ENCODE measurements around the gene DOK5.

Gene DOK5

DNA sequence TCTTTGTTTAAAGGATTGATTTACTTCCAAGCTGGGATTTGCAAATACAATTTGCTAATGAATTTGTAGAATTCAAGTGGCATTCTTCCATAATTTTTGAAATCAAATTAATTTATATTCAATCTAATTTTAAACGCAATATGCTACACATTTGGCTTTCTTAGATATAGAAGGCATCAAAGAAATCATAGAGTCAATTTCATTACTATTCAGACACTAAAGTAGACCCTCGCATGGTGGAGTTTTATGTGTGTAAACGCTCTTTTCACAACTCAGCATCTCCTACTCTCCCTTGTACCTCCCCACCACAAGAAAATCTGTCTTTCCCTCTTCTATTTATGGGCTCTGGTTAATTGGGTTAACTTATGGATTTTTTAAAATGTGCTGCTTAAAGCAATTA is 144.3 kb downstream of the DOK5 start:
- no peak for TF ChIP-seq CTCF (conservative IDR thresholded peaks at IDR 0.05; ENCODE audit: low read depth, low read length)
- H3K4me3 ChIP-seq (ENCODE audit: low read depth, low read length): no peak overlapping the region
- DNase-seq (ENCODE audit: low read depth): no peak

DNA sequence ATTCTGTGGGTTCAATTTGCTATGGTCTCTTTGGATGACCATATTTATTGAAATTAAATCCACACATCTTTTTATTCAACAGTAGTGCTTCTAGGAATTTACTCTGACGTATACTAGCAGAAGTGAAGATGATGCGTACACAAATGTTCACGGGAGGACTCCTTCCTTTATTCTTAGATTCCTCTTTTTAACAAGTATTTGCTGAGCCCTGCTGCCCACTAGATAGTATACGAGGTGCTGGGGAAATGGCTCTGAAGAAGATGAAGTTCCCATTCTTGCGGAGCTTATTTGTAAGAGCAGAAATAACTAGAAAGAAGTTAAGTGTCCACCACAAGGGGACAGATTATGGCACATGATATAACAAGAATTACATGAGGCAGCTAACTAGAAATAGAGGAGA is 145.2 kb downstream of the DOK5 start:
- DNase-seq (ENCODE audit: low read depth): no peak
- H3K4me3 ChIP-seq (ENCODE audit: low read depth, low read length): no peak overlapping the region
- no peak for TF ChIP-seq CTCF (conservative IDR thresholded peaks at IDR 0.05; ENCODE audit: low read depth, low read length)

DNA sequence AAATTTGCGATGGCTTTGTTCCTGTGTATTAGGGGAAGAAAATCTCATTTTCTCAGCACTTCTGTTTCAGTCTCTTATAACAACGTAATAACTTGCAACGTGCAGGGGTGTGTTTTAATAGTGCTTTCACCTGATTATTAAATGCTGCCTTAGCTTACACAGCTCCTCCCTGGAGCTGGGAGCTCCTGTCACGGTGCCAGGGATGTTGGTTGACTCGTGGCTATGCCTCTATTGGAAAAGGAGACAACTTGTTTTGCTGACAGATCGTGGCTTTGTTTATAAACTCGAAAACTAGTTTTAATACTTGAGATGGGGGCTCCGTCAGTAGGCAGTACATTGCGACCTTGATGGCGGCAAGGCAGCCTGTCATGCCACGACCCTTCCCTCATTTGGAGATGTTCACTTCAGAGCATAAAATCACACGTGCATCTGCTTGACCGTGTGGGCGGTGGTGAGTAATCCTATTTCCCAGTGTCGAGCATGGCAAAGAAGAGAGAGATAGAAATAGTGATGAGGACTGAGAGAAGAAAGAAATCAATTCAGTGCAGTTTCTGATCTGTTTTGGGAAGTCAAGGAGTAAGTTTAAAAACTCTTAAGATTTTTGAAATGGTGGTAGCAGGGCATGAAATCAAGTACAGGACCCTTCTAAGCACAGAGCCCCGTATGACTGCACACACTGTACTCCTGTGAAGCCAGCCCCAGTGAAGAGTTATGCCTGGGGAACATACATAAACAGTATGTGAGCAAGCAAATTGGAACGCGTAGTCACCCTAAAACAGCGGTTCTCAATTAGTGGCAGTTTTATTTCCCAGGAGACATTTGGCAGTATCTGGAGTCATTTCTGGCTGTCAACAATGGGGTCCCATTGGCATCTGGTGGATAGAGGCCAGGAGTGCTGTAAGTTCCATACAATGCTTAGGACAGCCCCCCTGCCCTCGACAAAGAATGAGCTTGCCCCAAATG is 147.2 kb downstream of the DOK5 start:
- TF ChIP-seq CTCF (conservative IDR thresholded peaks at IDR 0.05; ENCODE audit: low read depth, low read length): no peak
- no peak overlapping the region for H3K4me3 ChIP-seq (ENCODE audit: low read depth, low read length)

DNA sequence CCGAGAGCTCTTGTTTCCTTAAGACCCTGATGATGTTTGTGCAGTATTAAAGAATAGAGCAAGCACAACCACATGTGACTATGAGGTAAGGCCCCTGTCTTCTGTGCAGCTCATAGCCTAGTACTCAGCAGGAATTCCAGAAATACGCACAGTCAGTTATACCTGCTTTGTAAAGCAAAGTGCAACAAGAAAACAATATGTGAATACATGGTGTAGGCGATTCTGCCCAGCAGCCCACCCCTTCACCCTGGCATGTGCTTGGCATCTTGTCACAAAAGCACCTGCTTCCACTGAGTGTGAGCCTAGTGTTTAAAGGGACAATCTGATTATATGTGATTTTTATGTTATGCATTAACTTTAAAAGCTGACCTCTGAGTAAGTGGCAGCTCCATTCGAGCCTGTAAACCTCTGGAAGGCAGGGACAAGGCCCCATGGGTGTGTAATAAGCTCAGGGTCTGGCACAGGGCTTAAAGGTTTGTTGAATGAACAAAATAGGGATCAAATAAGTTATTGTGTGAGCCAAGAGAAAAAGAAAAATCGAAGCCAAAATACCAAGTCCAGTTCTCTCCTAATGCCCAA is 148.7 kb downstream of the DOK5 start:
- no peak for DNase-seq (ENCODE audit: low read depth)
- H3K4me3 ChIP-seq (ENCODE audit: low read depth, low read length): no peak overlapping the region
- no peak for TF ChIP-seq CTCF (conservative IDR thresholded peaks at IDR 0.05; ENCODE audit: low read depth, low read length)

More for the DNA sequence above, 147.2 kb downstream of the DOK5 start:
- no peak for DNase-seq (ENCODE audit: low read depth)

GRCh38 chr20:54624706-54625390 is 149.5 kb downstream of the DOK5 start:
- no peak overlapping the region for H3K4me3 ChIP-seq (ENCODE audit: low read depth, low read length)
- no peak for TF ChIP-seq CTCF (conservative IDR thresholded peaks at IDR 0.05; ENCODE audit: low read depth, low read length)
- DNase-seq (ENCODE audit: low read depth): no peak

GRCh38 chr20:54625497-54625896 is 150.1 kb downstream of the DOK5 start:
- DNase-seq (ENCODE audit: low read depth): no peak

More at GRCh38 chr20:54625497-54625896, 150.1 kb downstream of the DOK5 start:
- H3K4me3 ChIP-seq (ENCODE audit: low read depth, low read length): no peak overlapping the region
- TF ChIP-seq CTCF (conservative IDR thresholded peaks at IDR 0.05; ENCODE audit: low read depth, low read length): no peak
